Measurements from ENCODE around the gene POU2AF1.

- TF ChIP-seq CTCF (IDR thresholded peaks at IDR 0.05) (no peak), POLR2A (IDR thresholded peaks at IDR 0.05) (no peak)
Measured at GRCh38 chr11:111419641-111420327, 40.7 kb upstream of the POU2AF1 start.
